Measurements from ENCODE around the gene SLU7.

Gene SLU7

DNA sequence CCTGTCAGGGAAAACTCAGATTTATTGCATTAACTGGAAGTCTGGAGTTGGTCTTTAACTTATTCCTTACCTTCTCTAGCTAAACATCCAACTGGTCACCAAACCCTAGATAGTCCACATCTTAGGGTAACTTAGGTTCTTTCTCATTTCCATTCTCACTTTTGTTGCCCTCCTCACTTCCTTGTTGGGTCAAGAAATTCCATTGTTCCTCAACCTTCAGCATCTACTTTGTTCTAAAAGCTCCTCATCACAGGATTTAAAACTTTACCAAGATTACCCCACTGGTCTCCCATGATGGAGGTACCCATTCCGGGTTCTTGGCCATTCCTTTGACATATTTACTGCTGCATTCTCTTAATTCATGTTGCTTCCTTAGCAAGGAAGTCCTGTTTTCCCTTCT is 34.9 kb upstream of the SLU7 start:
- no peak overlapping the region for H3K4me3 ChIP-seq (ENCODE audit: low read length in 2 of 2)
- no CpG with 5 or more reads among the region's 1 CpG for WGBS, 2 donors (ENCODE audit: extremely low coverage in 2 of 2, insufficient read length in 2 of 2, insufficient replicate concordance in 1 of 2)
- no peak overlapping the region for H2BK15ac ChIP-seq (ENCODE audit: low read length)
- H2BK12ac ChIP-seq (ENCODE audit: low read length), result no peak overlapping the region
- no peak overlapping the region for H3K23ac ChIP-seq (ENCODE audit: low read depth, low read length, poor library complexity)
- no peaks in the 10 kb centered on the region for H3K79me1 ChIP-seq (ENCODE audit: low read depth, low read length)
- H3K9me3 ChIP-seq (replicated peaks in 1 of 2; ENCODE audit: control insufficient read depth in 2 of 2, insufficient read depth in 1 of 2, low read depth in 1 of 2, low read length in 2 of 2), result no peaks in the 10 kb centered on the region
- H3K4ac ChIP-seq (ENCODE audit: low read length), result no peak overlapping the region
- H3K27me3 ChIP-seq (ENCODE audit: control insufficient read depth in 3 of 3, insufficient read depth in 3 of 3, low read depth in 1 of 3, low read length in 3 of 3), result no peaks in the 10 kb centered on the region
- no peak overlapping the region for H3K4me2 ChIP-seq (ENCODE audit: insufficient read depth, low read length, poor library complexity, severe bottlenecking)
- H4K91ac ChIP-seq (ENCODE audit: low read depth, low read length, poor library complexity), result no peak overlapping the region
- H3K36me3 ChIP-seq (replicated peaks in 1 of 2; ENCODE audit: control insufficient read depth in 2 of 2, insufficient read depth in 2 of 2, low read length in 2 of 2), result no peaks in the 10 kb centered on the region
- H2AK5ac ChIP-seq (ENCODE audit: low read depth, low read length), result no peak overlapping the region
- no peak overlapping the region for H3K9ac ChIP-seq (ENCODE audit: low read depth, low read length, poor library complexity)
- H2BK5ac ChIP-seq (ENCODE audit: low read length), result no peak overlapping the region
- no peak overlapping the region for H3K27ac ChIP-seq (replicated peaks; ENCODE audit: low read length)
- H3K14ac ChIP-seq (ENCODE audit: low read length), result no peak overlapping the region
- no peak overlapping the region for H2AFZ ChIP-seq (ENCODE audit: low read length)
- H2BK120ac ChIP-seq (ENCODE audit: low read depth, low read length), result no peak overlapping the region
- no peak overlapping the region for H3K18ac ChIP-seq (ENCODE audit: low read length)
- H3K4me1 ChIP-seq (ENCODE audit: control insufficient read depth in 2 of 2, insufficient read depth in 1 of 2, low read depth in 1 of 2, low read length in 2 of 2), result no peaks in the 10 kb centered on the region
- no peak overlapping the region for H4K8ac ChIP-seq (ENCODE audit: low read depth, low read length)
- no peak for DNase-seq (ENCODE audit: low spot score)

DNA sequence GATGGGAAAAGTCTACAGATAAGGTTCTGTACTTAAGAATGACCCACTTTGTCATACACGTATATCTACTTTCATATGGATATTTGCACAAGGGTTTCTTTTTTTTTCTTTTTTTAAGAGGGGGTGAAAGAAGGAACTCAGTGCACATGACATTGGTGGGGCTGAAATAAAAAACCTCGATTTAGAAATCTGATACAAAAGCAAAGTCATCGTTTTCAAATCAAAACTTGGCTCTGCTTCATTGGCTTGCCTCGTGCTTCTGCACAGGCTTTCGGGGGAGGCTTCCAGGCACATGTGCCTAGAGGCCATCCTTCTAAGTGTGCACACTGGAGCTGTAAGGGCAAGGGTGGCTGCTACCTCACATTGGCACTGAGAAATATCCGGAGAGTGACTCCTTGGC is 33.9 kb upstream of the SLU7 start:
- no peak overlapping the region for H3K4ac ChIP-seq (ENCODE audit: low read length)
- H3K4me2 ChIP-seq (ENCODE audit: insufficient read depth, low read length, poor library complexity, severe bottlenecking), result no peak overlapping the region
- H2BK15ac ChIP-seq (ENCODE audit: low read length), result no peak overlapping the region
- H3K18ac ChIP-seq (ENCODE audit: low read length), result no peak overlapping the region
- H2BK120ac ChIP-seq (ENCODE audit: low read depth, low read length), result no peak overlapping the region
- H3K27me3 ChIP-seq (ENCODE audit: control insufficient read depth in 3 of 3, insufficient read depth in 3 of 3, low read depth in 1 of 3, low read length in 3 of 3), result no peaks in the 10 kb centered on the region
- H2AK5ac ChIP-seq (ENCODE audit: low read depth, low read length), result no peak overlapping the region
- no peak overlapping the region for H3K9ac ChIP-seq (ENCODE audit: low read depth, low read length, poor library complexity)
- no peak overlapping the region for H2BK5ac ChIP-seq (ENCODE audit: low read length)
- no peaks in the 10 kb centered on the region for H3K4me1 ChIP-seq (ENCODE audit: control insufficient read depth in 2 of 2, insufficient read depth in 1 of 2, low read depth in 1 of 2, low read length in 2 of 2)
- H3K4me3 ChIP-seq (ENCODE audit: low read length in 2 of 2), result no peak overlapping the region
- no peak overlapping the region for H2AFZ ChIP-seq (ENCODE audit: low read length)
- H3K79me1 ChIP-seq (ENCODE audit: low read depth, low read length), result no peaks in the 10 kb centered on the region
- no peak overlapping the region for H3K23ac ChIP-seq (ENCODE audit: low read depth, low read length, poor library complexity)
- H4K8ac ChIP-seq (ENCODE audit: low read depth, low read length), result no peak overlapping the region
- WGBS, 2 donors (ENCODE audit: extremely low coverage in 2 of 2, insufficient read length in 2 of 2, insufficient replicate concordance in 1 of 2), result no CpG with 5 or more reads among the region's 6 CpGs
- DNase-seq (ENCODE audit: low spot score), result no peak
- no peak overlapping the region for H3K14ac ChIP-seq (ENCODE audit: low read length)
- H3K27ac ChIP-seq (replicated peaks; ENCODE audit: low read length), result no peak overlapping the region
- H3K9me3 ChIP-seq (replicated peaks in 1 of 2; ENCODE audit: control insufficient read depth in 2 of 2, insufficient read depth in 1 of 2, low read depth in 1 of 2, low read length in 2 of 2), result no peaks in the 10 kb centered on the region
- H4K91ac ChIP-seq (ENCODE audit: low read depth, low read length, poor library complexity), result no peak overlapping the region
- no peak overlapping the region for H2BK12ac ChIP-seq (ENCODE audit: low read length)
- H3K36me3 ChIP-seq (replicated peaks in 1 of 2; ENCODE audit: control insufficient read depth in 2 of 2, insufficient read depth in 2 of 2, low read length in 2 of 2), result no peaks in the 10 kb centered on the region

DNA sequence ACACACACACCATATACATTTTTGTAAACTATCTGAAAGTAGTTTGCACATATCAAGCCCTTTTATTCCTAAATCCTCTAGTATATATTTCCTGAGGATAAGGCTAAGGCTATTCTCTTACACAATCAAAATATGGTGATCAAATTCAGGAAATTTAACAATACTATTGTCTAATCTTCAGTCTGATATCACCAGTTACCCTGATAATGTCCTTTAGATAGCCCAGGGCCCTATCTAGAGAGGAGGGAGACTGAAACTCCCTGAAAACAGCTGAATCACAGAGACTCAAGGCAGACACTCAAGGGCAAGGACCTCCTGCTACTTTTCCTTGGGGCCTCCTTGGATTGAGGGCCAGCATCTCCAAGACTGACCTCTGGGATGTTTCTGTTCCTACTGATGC is 33.2 kb upstream of the SLU7 start:
- DNase-seq (ENCODE audit: low spot score), result no peak

DNA sequence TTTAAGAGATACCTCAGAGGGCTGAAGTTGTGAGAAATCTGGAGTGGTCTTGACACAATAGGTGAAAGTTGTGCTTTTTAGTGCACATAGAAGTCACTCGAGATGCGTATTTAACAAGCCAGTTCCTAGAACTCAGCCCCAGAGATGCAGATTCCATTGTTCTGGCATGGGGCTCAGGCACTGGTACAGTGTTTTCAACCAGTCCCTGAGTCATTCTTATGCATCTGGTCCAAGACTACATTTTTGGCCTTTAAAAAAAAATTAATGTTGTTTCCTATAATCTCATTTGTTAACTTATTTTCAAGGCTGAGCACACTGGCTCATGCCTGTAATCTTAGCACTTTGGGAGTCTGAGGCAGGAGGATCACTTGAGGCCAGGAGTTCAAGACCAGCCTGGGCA is 32.4 kb upstream of the SLU7 start:
- no peak overlapping the region for H3K23ac ChIP-seq (ENCODE audit: low read depth, low read length, poor library complexity)
- no peak overlapping the region for H2AFZ ChIP-seq (ENCODE audit: low read length)
- H3K18ac ChIP-seq (ENCODE audit: low read length), result no peak overlapping the region
- no peak overlapping the region for H4K91ac ChIP-seq (ENCODE audit: low read depth, low read length, poor library complexity)
- H3K79me1 ChIP-seq (ENCODE audit: low read depth, low read length), result no peaks in the 10 kb centered on the region
- no peak overlapping the region for H2AK5ac ChIP-seq (ENCODE audit: low read depth, low read length)
- H2BK12ac ChIP-seq (ENCODE audit: low read length), result no peak overlapping the region
- H3K27ac ChIP-seq (replicated peaks; ENCODE audit: low read length), result no peak overlapping the region
- no peak for DNase-seq (ENCODE audit: low spot score)
- H3K14ac ChIP-seq (ENCODE audit: low read length), result no peak overlapping the region
- no peaks in the 10 kb centered on the region for H3K9me3 ChIP-seq (replicated peaks in 1 of 2; ENCODE audit: control insufficient read depth in 2 of 2, insufficient read depth in 1 of 2, low read depth in 1 of 2, low read length in 2 of 2)
- H3K27me3 ChIP-seq (ENCODE audit: control insufficient read depth in 3 of 3, insufficient read depth in 3 of 3, low read depth in 1 of 3, low read length in 3 of 3), result no peaks in the 10 kb centered on the region
- H4K8ac ChIP-seq (ENCODE audit: low read depth, low read length), result no peak overlapping the region
- no peak overlapping the region for H3K9ac ChIP-seq (ENCODE audit: low read depth, low read length, poor library complexity)
- no peak overlapping the region for H3K4me3 ChIP-seq (ENCODE audit: low read length in 2 of 2)
- H2BK120ac ChIP-seq (ENCODE audit: low read depth, low read length), result no peak overlapping the region
- no peaks in the 10 kb centered on the region for H3K36me3 ChIP-seq (replicated peaks in 1 of 2; ENCODE audit: control insufficient read depth in 2 of 2, insufficient read depth in 2 of 2, low read length in 2 of 2)
- no peak overlapping the region for H2BK5ac ChIP-seq (ENCODE audit: low read length)
- H3K4me1 ChIP-seq (ENCODE audit: control insufficient read depth in 2 of 2, insufficient read depth in 1 of 2, low read depth in 1 of 2, low read length in 2 of 2), result no peaks in the 10 kb centered on the region
- WGBS, 2 donors (ENCODE audit: extremely low coverage in 2 of 2, insufficient read length in 2 of 2, insufficient replicate concordance in 1 of 2), result no CpG with 5 or more reads among the region's 2 CpGs
- no peak overlapping the region for H2BK15ac ChIP-seq (ENCODE audit: low read length)
- H3K4ac ChIP-seq (ENCODE audit: low read length), result no peak overlapping the region
- no peak overlapping the region for H3K4me2 ChIP-seq (ENCODE audit: insufficient read depth, low read length, poor library complexity, severe bottlenecking)

More for the DNA sequence above, 33.2 kb upstream of the SLU7 start:
- Histone ChIP-seq H3K4me3 (ENCODE audit: low read length in 2 of 2) (no peak overlapping the region), H3K4me2 (ENCODE audit: insufficient read depth, low read length, poor library complexity, severe bottlenecking) (no peak overlapping the region), H3K9me3 (replicated peaks in 1 of 2; ENCODE audit: control insufficient read depth in 2 of 2, insufficient read depth in 1 of 2, low read depth in 1 of 2, low read length in 2 of 2) (no peaks in the 10 kb centered on the region), H2AFZ (ENCODE audit: low read length) (no peak overlapping the region), H2BK120ac (ENCODE audit: low read depth, low read length) (no peak overlapping the region), H3K27ac (replicated peaks; ENCODE audit: low read length) (no peak overlapping the region), H3K18ac (ENCODE audit: low read length) (no peak overlapping the region), H2BK12ac (ENCODE audit: low read length) (no peak overlapping the region), H2BK5ac (ENCODE audit: low read length) (no peak overlapping the region), H3K4ac (ENCODE audit: low read length) (no peak overlapping the region), H2AK5ac (ENCODE audit: low read depth, low read length) (no peak overlapping the region), H3K36me3 (replicated peaks in 1 of 2; ENCODE audit: control insufficient read depth in 2 of 2, insufficient read depth in 2 of 2, low read length in 2 of 2) (no peaks in the 10 kb centered on the region), H3K9ac (ENCODE audit: low read depth, low read length, poor library complexity) (no peak overlapping the region), H3K23ac (ENCODE audit: low read depth, low read length, poor library complexity) (no peak overlapping the region), H3K27me3 (ENCODE audit: control insufficient read depth in 3 of 3, insufficient read depth in 3 of 3, low read depth in 1 of 3, low read length in 3 of 3) (no peaks in the 10 kb centered on the region), H4K91ac (ENCODE audit: low read depth, low read length, poor library complexity) (no peak overlapping the region), H3K14ac (ENCODE audit: low read length) (no peak overlapping the region), H3K4me1 (ENCODE audit: control insufficient read depth in 2 of 2, insufficient read depth in 1 of 2, low read depth in 1 of 2, low read length in 2 of 2) (no peaks in the 10 kb centered on the region), H3K79me1 (ENCODE audit: low read depth, low read length) (no peaks in the 10 kb centered on the region), H4K8ac (ENCODE audit: low read depth, low read length) (no peak overlapping the region), H2BK15ac (ENCODE audit: low read length) (no peak overlapping the region)
